ENCODE measurements around the gene OR52A1. TPM values are rescaled to one million over a fixed set of nuclear protein-coding genes. Genes with fewer than 3 reads are reported as not detected.

The OR52A1 gene
- total RNA-seq: 0.02 TPM in 2 of 3 replicates, not detected in the other

DNA sequence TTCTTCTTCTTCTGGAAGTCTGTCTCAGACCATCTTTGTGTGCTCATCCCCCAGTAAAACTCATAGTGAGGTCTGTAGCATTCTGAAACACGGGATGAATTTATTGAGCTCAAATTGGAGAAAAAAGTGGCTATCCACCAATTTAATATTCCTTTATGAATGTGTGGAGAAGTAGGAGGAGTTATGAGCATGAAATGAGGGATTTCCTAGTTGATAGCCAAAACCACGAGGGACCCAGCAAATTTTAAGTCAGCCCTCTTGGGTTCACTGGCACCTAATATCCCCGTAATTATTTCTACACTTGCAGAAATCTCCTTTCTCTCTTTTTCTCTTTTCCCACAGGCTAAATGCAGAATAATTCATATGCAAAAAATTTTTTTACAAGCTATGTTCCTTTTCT is at the start of gene OR52A1:
Gene OR52A1, minus strand, starts transcription at position 101 of the 400 bp plus-strand sequence. CDS start 2,388 bp downstream, outside the sequence.
- Mint-ChIP-seq H3K4me1 (no peaks in the 10 kb centered on the region), H3K36me3 (no peaks in the 10 kb centered on the region), H3K4me3 (no peak within 1 kb of the TSS), H3K27me3 (ENCODE audit: low read depth) (peaks cover 3% of the 10 kb centered on the region), H3K27ac (no peak within 1 kb of the TSS), H3K9me3 (peaks cover 7% of the 10 kb centered on the region)
- TF ChIP-seq, protein P1, sequence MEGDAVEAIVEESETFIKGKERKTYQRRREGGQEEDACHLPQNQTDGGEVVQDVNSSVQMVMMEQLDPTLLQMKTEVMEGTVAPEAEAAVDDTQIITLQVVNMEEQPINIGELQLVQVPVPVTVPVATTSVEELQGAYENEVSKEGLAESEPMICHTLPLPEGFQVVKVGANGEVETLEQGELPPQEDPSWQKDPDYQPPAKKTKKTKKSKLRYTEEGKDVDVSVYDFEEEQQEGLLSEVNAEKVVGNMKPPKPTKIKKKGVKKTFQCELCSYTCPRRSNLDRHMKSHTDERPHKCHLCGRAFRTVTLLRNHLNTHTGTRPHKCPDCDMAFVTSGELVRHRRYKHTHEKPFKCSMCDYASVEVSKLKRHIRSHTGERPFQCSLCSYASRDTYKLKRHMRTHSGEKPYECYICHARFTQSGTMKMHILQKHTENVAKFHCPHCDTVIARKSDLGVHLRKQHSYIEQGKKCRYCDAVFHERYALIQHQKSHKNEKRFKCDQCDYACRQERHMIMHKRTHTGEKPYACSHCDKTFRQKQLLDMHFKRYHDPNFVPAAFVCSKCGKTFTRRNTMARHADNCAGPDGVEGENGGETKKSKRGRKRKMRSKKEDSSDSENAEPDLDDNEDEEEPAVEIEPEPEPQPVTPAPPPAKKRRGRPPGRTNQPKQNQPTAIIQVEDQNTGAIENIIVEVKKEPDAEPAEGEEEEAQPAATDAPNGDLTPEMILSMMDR (IDR thresholded peaks at IDR 0.05; ENCODE audit: unreplicated experiment): no peak
- no peak for DNase-seq (ENCODE audit: low spot score in 2 of 2, unreplicated experiment in 2 of 2)

DNA sequence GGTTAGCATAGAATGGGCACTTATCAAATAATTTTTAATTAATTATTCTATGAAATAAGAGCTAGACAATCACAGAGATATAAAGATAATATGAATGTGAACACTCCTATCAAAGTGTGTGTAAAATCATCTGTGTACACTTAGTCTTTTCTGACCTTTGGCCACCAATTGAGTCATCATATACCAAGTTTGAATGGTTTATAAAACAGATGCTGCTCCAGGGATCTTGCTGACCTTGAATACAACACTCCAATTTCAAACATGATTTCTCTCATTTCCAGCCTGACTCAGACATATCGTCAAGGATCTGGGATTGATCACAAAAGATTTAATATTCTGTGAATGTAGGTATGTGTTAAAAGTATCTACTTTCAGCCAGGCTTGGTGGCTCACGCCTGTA is 48.8 kb upstream of the OR52A1 start:
- peaks cover 7% of the 10 kb centered on the region for H3K27me3 Mint-ChIP-seq (ENCODE audit: low read depth)

DNA sequence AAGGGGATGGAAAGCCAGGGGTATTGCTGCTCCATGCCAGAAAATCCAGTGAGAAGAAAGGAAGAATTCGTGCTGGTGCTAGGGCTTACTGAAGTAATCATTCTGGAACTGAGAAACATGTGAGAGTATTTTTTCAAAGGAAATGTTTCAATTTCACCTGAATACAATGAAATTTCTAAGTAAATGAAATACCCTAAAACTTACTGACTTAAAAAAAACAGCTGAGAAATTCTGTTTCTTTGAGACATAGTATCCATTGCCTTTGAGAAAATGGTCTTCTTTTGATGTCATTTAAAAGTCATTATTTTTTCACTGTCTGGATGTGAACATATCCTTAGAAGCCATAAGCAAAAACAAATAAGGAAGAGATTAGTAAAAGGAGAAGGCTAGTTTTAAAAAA is 46.0 kb upstream of the OR52A1 start, which contains the start of gene OR51V1:
Gene OR51V1, minus strand, starts transcription at position 101 of the 400 bp plus-strand sequence. Its CDS starts 0 bp downstream, at position 101.
- no peaks in the 10 kb centered on the region for H3K9me3 Mint-ChIP-seq
- DNase-seq (ENCODE audit: low spot score in 2 of 2, unreplicated experiment in 2 of 2): no peak
- H3K27me3 Mint-ChIP-seq (ENCODE audit: low read depth): peaks cover 7% of the 10 kb centered on the region
- peaks cover 5% of the 10 kb centered on the region for H3K4me1 Mint-ChIP-seq
- no peak within 1 kb of the TSS for H3K4me3 Mint-ChIP-seq
- H3K27ac Mint-ChIP-seq: no peak within 1 kb of the TSS
- TF ChIP-seq, protein P1 (IDR thresholded peaks at IDR 0.05; ENCODE audit: unreplicated experiment): no peak
- no peaks in the 10 kb centered on the region for H3K36me3 Mint-ChIP-seq

More for the DNA sequence above, 48.8 kb upstream of the OR52A1 start:
- H3K27ac Mint-ChIP-seq: no peak overlapping the region
- no peaks in the 10 kb centered on the region for H3K36me3 Mint-ChIP-seq
- no peak for DNase-seq (ENCODE audit: low spot score in 2 of 2, unreplicated experiment in 2 of 2)
- TF ChIP-seq, protein P1 (IDR thresholded peaks at IDR 0.05; ENCODE audit: unreplicated experiment): no peak
- H3K9me3 Mint-ChIP-seq: no peaks in the 10 kb centered on the region
- H3K4me1 Mint-ChIP-seq: no peaks in the 10 kb centered on the region
- H3K4me3 Mint-ChIP-seq: no peak overlapping the region

DNA sequence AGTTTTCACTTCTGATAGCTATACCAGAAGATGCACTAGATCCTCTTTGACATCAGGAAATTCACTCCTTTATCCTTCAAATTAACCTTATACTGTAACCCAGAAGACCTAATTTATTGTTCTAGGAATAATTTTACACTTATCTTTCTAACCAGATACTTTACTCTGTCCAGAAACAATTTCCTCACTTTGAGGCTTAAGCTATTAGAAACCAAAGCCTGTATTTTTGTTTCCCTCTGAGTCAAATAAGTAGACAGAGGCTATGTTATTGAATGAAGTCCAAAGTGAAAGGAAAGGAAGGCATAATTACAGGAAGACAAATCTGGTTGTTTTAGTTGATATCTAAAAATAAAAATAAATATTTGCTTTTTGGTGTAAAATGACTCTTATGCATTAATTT is 43.7 kb upstream of the OR52A1 start:
- Mint-ChIP-seq H3K27me3 (ENCODE audit: low read depth) (peaks cover 7% of the 10 kb centered on the region), H3K27ac (no peak overlapping the region), H3K36me3 (no peaks in the 10 kb centered on the region), H3K9me3 (no peaks in the 10 kb centered on the region), H3K4me3 (no peak overlapping the region), H3K4me1 (peaks cover 5% of the 10 kb centered on the region)
- no peak for DNase-seq (ENCODE audit: low spot score in 2 of 2, unreplicated experiment in 2 of 2)
- TF ChIP-seq, protein P1 (IDR thresholded peaks at IDR 0.05; ENCODE audit: unreplicated experiment): no peak

DNA sequence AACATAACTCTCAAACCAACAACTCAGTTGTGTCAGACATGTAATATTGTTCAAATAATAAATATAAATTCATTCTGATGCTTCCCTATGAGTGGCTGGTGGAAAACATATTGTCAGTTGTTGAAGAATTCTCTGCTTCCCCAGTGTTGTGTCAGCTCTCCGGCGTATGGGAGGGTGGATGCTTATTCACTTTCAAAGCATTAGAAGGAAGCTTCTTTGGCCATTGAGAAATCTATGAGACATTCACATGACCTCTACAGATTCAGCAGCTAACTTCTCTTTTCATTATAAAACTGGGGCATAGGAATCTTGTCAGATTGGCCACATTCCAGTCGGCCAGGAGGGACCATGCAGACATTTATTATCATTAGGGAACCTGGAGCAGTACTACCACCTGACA is 43.0 kb upstream of the OR52A1 start:
- H3K4me1 Mint-ChIP-seq: peaks cover 5% of the 10 kb centered on the region
- H3K27ac Mint-ChIP-seq: no peak overlapping the region
- DNase-seq (ENCODE audit: low spot score in 2 of 2, unreplicated experiment in 2 of 2): no peak
- TF ChIP-seq, protein P1 (IDR thresholded peaks at IDR 0.05; ENCODE audit: unreplicated experiment): no peak
- H3K36me3 Mint-ChIP-seq: no peaks in the 10 kb centered on the region
- H3K9me3 Mint-ChIP-seq: peaks cover 7% of the 10 kb centered on the region
- H3K4me3 Mint-ChIP-seq: no peak overlapping the region
- peaks cover 7% of the 10 kb centered on the region for H3K27me3 Mint-ChIP-seq (ENCODE audit: low read depth)

DNA sequence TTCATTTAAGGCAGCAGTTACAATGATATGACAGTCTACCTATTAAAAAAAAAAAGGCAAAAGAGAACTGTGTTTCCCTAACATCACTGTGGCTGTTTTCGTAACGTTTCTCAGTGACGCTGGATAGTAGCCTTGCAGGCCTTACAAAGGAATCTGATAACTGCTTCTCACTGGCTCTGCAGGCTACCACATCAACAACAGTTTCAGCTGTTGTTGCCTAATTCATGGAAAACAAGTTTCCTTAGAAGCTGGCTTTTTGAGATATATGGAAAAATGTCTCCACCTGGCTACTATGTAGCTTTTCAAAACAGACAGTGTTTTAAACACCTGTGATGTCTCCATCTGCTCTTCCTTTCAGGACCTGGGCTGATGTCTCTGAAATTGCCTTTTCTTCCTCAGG is 42.2 kb upstream of the OR52A1 start:
- H3K4me3 Mint-ChIP-seq: no peak overlapping the region
- H3K27me3 Mint-ChIP-seq (ENCODE audit: low read depth): peaks cover 2% of the 10 kb centered on the region
- peaks cover 9% of the 10 kb centered on the region for H3K9me3 Mint-ChIP-seq
- H3K36me3 Mint-ChIP-seq: no peaks in the 10 kb centered on the region
- TF ChIP-seq, protein P1 (IDR thresholded peaks at IDR 0.05; ENCODE audit: unreplicated experiment): no peak
- no peak for DNase-seq (ENCODE audit: low spot score in 2 of 2, unreplicated experiment in 2 of 2)
- H3K27ac Mint-ChIP-seq: no peak overlapping the region
- peaks cover 5% of the 10 kb centered on the region for H3K4me1 Mint-ChIP-seq

Measured in mesothelial cell of epicardium (in vitro differentiated cells).